Adrenal gland (tissue), 5 donors: ENCODE results near the gene RBPMS2.

ENCODE experiments used
- CTCF ChIP-seq, 6 experiments: fragments of 450-650 bp in 4 of 6; fragments of 200-600 bp in 2 of 6; sonication (generic) in 1 of 6; IDR thresholded peaks; 1 replicate in 5 of 6; 2 replicates in 1 of 6; pipeline versions ENCODE4 v1.5.1 to v1.8.0; 2016 to 2021; ENCODE audit warnings: antibody characterized with exemption in 6 of 6, mild to moderate bottlenecking in 2 of 6, moderate library complexity in 1 of 6
- POLR2A ChIP-seq, 2 donors: fragments of 450-650 bp; IDR thresholded peaks; one replicate each; pipeline ENCODE4 v1.6.1; 2017; ENCODE audit warnings: antibody characterized with exemption in 2 of 2, mild to moderate bottlenecking in 2 of 2, moderate library complexity in 1 of 2
- donor health status: DM: no; HTN: no; CAD: no.

DNA sequence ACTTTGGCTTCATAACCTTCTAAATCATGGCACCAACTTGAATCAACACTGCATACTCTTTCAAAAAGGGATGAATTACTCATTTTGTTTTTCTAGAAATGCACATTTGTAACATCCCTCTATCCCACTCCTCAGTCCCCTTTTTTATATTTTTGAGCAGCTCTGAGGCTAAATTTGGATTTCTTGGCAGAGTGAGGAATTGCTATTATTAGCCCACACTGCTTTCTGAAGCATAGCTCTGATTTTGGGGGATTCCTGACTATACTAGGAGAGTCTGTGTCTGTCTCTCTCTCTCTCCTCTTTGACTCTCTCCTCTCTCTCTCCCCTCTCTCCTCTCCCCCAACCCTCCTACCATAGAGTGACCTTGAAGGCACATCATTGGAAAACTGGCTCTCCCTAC lies 76.6 kb downstream of the RBPMS2 start:
- TF ChIP-seq CTCF (IDR thresholded peaks at IDR 0.05) (no peak), POLR2A (IDR thresholded peaks at IDR 0.05) (no peak)
